Heart left ventricle (tissue), 16 donors: Measurements from ENCODE around the gene CFAP45. TPM values are rescaled to one million over a fixed set of nuclear protein-coding genes. Genes with fewer than 3 reads are reported as not detected.

Source experiments
- ATAC-seq, 4 donors: fragments of 200-7000 bp; cut with Tn5 transposase; one replicate each; pipeline ENCODE4 v1.9.1; 2020 to 2022; ENCODE audit warnings: moderate library complexity in 4 of 4, mild to moderate bottlenecking in 3 of 4, moderate number of reproducible peaks in 1 of 4
- DNase-seq, 5 donors: peaks; one replicate each; pipeline ENCODE4 v3.0.0-alpha.2; 2020
- H3K27ac ChIP-seq, 12 donors: fragments of 200-600 bp; sonication (generic) in 4 of 12; one replicate each; pipeline versions ENCODE4 v1.5.0 to v1.8.0; 2016 to 2022; ENCODE audit warnings: mild to moderate bottlenecking in 2 of 12
- H3K27me3 ChIP-seq, 9 donors: fragments of 200-600 bp; sonication (generic) in 2 of 9; one replicate each; pipeline versions ENCODE4 v1.5.1 to v1.8.0; 2016 to 2022; ENCODE audit warnings: mild to moderate bottlenecking in 3 of 9
- H3K36me3 ChIP-seq, 9 donors: fragments of 200-600 bp; sonication (generic) in 2 of 9; one replicate each; pipeline versions ENCODE4 v1.5.0 to v1.8.0; 2018 to 2022; ENCODE audit warnings: mild to moderate bottlenecking in 2 of 9
- H3K4me1 ChIP-seq, 12 donors: fragments of 200-600 bp; sonication (generic) in 4 of 12; one replicate each; pipeline versions ENCODE4 v1.5.0 to v1.8.0; 2016 to 2022; ENCODE audit warnings: mild to moderate bottlenecking in 3 of 12
- H3K4me3 ChIP-seq, 12 donors: fragments of 200-600 bp; sonication (generic) in 4 of 12; one replicate each; pipeline versions ENCODE4 v1.5.0 to v1.8.0; 2017 to 2022; ENCODE audit warnings: mild to moderate bottlenecking in 9 of 12, moderate library complexity in 4 of 12
- H3K9me3 ChIP-seq, 12 donors: fragments of 200-600 bp; sonication (generic) in 4 of 12; one replicate each; pipeline versions ENCODE4 v1.5.0 to v1.8.0; 2016 to 2022; ENCODE audit warnings: mild to moderate bottlenecking in 1 of 12
- CTCF ChIP-seq, 12 donors: fragments of 200-600 bp; sonication (generic) in 4 of 12; IDR thresholded peaks; one replicate each; pipeline versions ENCODE4 v1.5.0 to v1.8.0; 2018 to 2022; ENCODE audit warnings: antibody characterized with exemption in 12 of 12, mild to moderate bottlenecking in 5 of 12
- POLR2A ChIP-seq, 2 donors: fragments of 450-650 bp; IDR thresholded peaks; one replicate each; pipeline ENCODE4 v1.6.1; 2017; ENCODE audit warnings: antibody characterized with exemption in 2 of 2, mild to moderate bottlenecking in 2 of 2, moderate library complexity in 2 of 2
- WGBS, 4 donors: extraction: QIAGEN DNeasy Blood & Tissue Kit in 2 of 4; methylation state at CpG; one replicate each; pipeline versions ENCODE4 v1.1.5 to v1.1.7; 2013 to 2018; 5-methylcytosine and 5-hydroxymethylcytosine counted together
- intact Hi-C, 10 donors: fragments of 100-400 bp; cut with DNase I; formaldehyde crosslinking; loops; one replicate each; pipeline versions ENCODE4 v1.11.1 to v1.14.2; 2022
- polyA plus RNA-seq, 2 donors: library from polyadenylated mRNA; stranded (reverse); fragments of 200-250 nt; gene quantifications; one replicate each; pipeline ENCODE4 v1.2.3, GENCODE V29; 2013
- total RNA-seq, 9 donors: library from RNA; depleted of rRNA in 2 of 9; stranded (reverse); fragments of >200 nt in 2 of 9; fragmentation: NEBNext Ultra II Directional in 3 of 9; extraction: Animal tissue kit (Norgen Biotek cat#: 25700) in 3 of 9; gene quantifications; one replicate each; pipeline versions ENCODE4 v1.1.0 to v1.2.4, GENCODE V29; 2016 to 2023
- donor health status: ischemic (EF 13 %, LVEDD 7.1; RV severe dilation, severe dysfunction).
- donor health status: healthy with polysubstance abuse.
- donor health status: DM: no; HTN: yes; CAD: no.
- donor health status: DM: no; HTN: no; CAD: no.
- donor health status: ischemic (EF 25% LVEDD 6.9; RV normal size, moderate dysfunction).
- donor health status: ischemic (EF 25% LVEDD 5.7; RV mildly dilated, moderate dysfunction).
- donor health status: healthy.
- donor health status: DM: yes; HTN: yes; CAD: no.
- donor health status: ischemic (EF 35%, LVEDD 5.7; RV mildly dilated, moderate dysfunction).
- donor health status: nonischemic (EF 11% LVEDD 7.7; RV severe dilation, severe dysfunction).
- donor health status: DM: yes; HTN: yes; CAD: no.
- donor health status: PGD.
- donor health status: ischemic (EF 29% LVEDD 5.4; RV normal size, mild dysfunction).
- donor health status: nonischemic (EF 23%, LVEDD 6.1; RV moderate dilation, normal function).

Gene CFAP45
- total and polyA plus RNA-seq, 11 donors, result 0.29 to 1.8 (median 0.62) TPM; not detected in 2

GRCh38 chr1:159924791-159925718 is 25.1 kb upstream of the CFAP45 start, which contains the start of gene TAGLN2:
Gene TAGLN2, minus strand, starts transcription at chr1:159925507. Its CDS starts 4,998 bp downstream, at chr1:159920509.
- peak; percentile 94 to 96 (median 95) for DNase-seq
- Histone ChIP-seq H3K27me3 (no peaks in the 10 kb centered on the region), H3K9me3 (no peaks in the 10 kb centered on the region), H3K4me1 (peaks cover 0 to 52% (median 33%) of the 10 kb centered on the region in 12 donors), H3K36me3 (peaks cover 0 to 15% (median 10%) of the 10 kb centered on the region in 9 donors), H3K27ac (peak within 1 kb of the TSS; percentile 86 to 100 (median 97)), H3K4me3 (peak within 1 kb of the TSS; percentile 64 to 99 (median 84))
- WGBS, 4 donors, result 0 to 1% (median 1%) methylated on average over 40 to 58 of the region's 58 CpGs
- peak; percentile 77 to 83 (median 80) for ATAC-seq
- TF ChIP-seq POLR2A (IDR thresholded peaks at IDR 0.05) (peak in 1 of 2 donors; percentile 96), CTCF (IDR thresholded peaks at IDR 0.05) (peak in 1 of 12 donors; percentile 25)
- intact Hi-C loops, result loop anchor here in 7 of 10 donors (2.0 to 10.0 kb wide), 5 partner anchors 34 to 910 kb away; no protein-coding TSS in a partner anchor

DNA sequence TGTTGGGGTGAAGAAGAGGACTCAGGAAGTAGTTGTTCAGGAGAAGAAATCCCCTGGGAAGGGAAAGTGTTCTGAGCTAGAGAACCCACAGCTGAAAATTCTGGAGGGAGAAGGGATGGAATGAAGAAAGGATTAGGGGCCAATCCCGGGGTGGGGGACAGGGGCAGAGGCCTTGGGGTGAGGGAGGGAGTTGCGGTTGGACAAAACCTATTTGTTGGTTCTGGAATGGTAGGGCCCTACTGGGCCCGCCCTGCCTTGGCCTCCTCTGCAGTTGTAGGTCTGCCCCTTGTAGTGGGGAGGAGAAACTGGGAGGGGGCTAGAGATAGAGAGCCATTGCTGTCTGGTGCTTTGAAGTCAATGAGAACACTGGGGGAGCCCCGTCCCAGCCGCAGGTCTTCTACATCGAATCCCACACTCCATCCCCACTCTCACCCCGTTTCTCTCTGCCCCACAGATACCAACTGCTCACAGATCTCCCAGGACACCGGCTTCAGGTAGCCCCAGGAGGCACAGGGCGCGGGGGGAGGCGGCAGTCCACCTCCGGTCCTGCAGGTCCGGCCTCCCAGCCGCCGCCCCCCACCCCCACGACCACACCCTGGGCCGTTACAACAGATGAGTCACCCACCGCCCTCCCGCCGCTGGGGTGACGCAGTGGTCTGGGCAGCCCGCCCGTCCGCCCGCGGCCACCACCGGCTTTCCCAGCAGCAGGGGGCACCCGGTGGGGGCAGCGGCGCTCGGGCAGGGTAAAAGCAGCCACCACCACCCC is 24.2 kb upstream of the CFAP45 start:
- peak; percentile 92 to 95 (median 94) for DNase-seq
- H3K27me3 ChIP-seq, result no peaks in the 10 kb centered on the region
- H3K36me3 ChIP-seq, result peaks cover 0 to 24% (median 18%) of the 10 kb centered on the region in 9 donors
- peak; percentile 52 to 77 (median 72) for ATAC-seq
- intact Hi-C loops, result loop anchor here in 6 of 10 donors (2.0 to 10.0 kb wide), 4 partner anchors 33 to 909 kb away; no protein-coding TSS in a partner anchor
- H3K9me3 ChIP-seq, result no peaks in the 10 kb centered on the region
- 5 to 19% (median 13%) methylated on average over 9 to 31 of the region's 31 CpGs for WGBS, 4 donors
- peaks cover 0 to 53% (median 42%) of the 10 kb centered on the region in 12 donors for H3K4me1 ChIP-seq
- H3K4me3 ChIP-seq, result peak overlapping the region; percentile 64 to 99 (median 84)
- H3K27ac ChIP-seq, result peak overlapping the region; percentile 86 to 100 (median 97)
- TF ChIP-seq CTCF (IDR thresholded peaks at IDR 0.05) (peak in 4 of 12 donors; percentile 10 to 42 (median 26)), POLR2A (IDR thresholded peaks at IDR 0.05) (peak in 1 of 2 donors; percentile 42)

DNA sequence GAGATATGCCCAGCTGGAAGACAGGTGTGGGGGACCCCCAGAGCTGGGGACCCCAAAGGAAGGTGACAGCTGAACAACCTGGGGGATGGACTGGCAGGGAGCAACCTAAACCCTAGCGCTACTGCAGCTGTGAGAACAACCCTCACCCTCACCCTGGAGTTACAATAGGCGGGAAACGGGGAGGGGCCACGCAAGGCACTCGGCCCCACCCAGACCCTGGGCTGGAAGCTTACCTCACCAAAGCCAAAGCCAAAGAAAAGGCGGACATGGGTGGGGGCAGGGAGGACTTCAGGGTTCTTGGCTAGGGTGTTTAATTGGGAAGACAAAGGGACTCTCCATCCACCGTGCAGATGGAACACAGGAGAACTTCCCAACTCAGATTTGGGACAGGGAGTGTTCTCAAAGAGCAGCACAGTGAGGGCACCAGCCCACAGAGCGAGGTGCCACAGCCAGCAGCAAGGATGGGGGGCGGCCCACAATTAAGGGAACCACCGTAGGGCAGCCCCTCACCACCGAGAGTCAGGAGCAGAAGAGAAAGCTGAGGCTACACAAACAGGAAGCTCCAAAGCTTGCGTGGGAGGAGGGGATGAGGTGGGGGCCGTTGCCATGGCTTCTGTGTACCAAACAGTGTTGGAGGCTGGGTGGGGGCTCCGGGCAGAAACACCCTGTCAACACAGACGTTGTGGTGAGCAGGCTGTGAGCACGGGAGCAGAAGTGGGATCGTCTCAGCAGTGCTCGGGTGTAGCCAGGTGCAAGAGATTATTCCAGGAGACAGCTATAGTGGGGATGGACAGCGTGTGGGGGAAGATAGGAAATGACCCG is 23.4 kb upstream of the CFAP45 start:
- intact Hi-C loops, result loop anchor here in 7 of 10 donors (2.0 to 10.0 kb wide), 4 partner anchors 33 to 909 kb away; no protein-coding TSS in a partner anchor

More for the DNA sequence above, 23.4 kb upstream of the CFAP45 start:
- H3K27me3 ChIP-seq, result no peaks in the 10 kb centered on the region
- DNase-seq (peak; percentile 89 to 93 (median 92)), ATAC-seq (peak; percentile 54 to 76 (median 64))
- H3K27ac ChIP-seq, result peak overlapping the region; percentile 86 to 100 (median 97)
- 18 to 28% (median 26%) methylated on average over 20 of the region's 20 CpGs for WGBS, 4 donors
- H3K36me3 ChIP-seq, result peaks cover 0 to 32% (median 26%) of the 10 kb centered on the region in 9 donors
- no peaks in the 10 kb centered on the region for H3K9me3 ChIP-seq
- peak overlapping the region; percentile 64 to 99 (median 84) for H3K4me3 ChIP-seq
- TF ChIP-seq POLR2A (IDR thresholded peaks at IDR 0.05) (peak in 1 of 2 donors; percentile 76), CTCF (IDR thresholded peaks at IDR 0.05) (no peak)
- H3K4me1 ChIP-seq, result peaks cover 0 to 60% (median 49%) of the 10 kb centered on the region in 12 donors
